Tibial nerve (tissue), 4 donors: ENCODE measurements around the gene DEGS1. TPM values are rescaled to one million over a fixed set of nuclear protein-coding genes. Genes with fewer than 3 reads are reported as not detected.

Experiments
- DNase-seq, 2 donors: peaks; one replicate each; pipeline ENCODE4 v3.0.0-alpha.2; 2019; ENCODE audit warnings: low spot score in 2 of 2
- H3K27ac ChIP-seq, 4 donors: fragments of 200-600 bp; sonication (generic) in 3 of 4; one replicate each; pipeline ENCODE4 v1.5.1; 2017 to 2019; ENCODE audit warnings: mild to moderate bottlenecking in 1 of 4
- H3K27me3 ChIP-seq, 2 donors: fragments of 200-600 bp; sonication (generic) in 1 of 2; one replicate each; pipeline versions ENCODE4 v1.5.1 to v1.6.0; 2017 to 2019
- H3K36me3 ChIP-seq, 3 donors: fragments of 200-600 bp; sonication (generic); one replicate each; pipeline ENCODE4 v1.5.1; 2018 to 2019
- H3K4me1 ChIP-seq, 4 donors: fragments of 200-600 bp; sonication (generic) in 3 of 4; one replicate each; pipeline ENCODE4 v1.5.1; 2017 to 2019
- H3K4me3 ChIP-seq, 4 donors: fragments of 200-600 bp; sonication (generic) in 3 of 4; one replicate each; pipeline ENCODE4 v1.5.1; 2017 to 2019; ENCODE audit warnings: mild to moderate bottlenecking in 1 of 4, moderate library complexity in 1 of 4
- H3K9me3 ChIP-seq, 4 donors: fragments of 200-600 bp; sonication (generic) in 3 of 4; one replicate each; pipeline ENCODE4 v1.5.1; 2017 to 2019
- CTCF ChIP-seq, 5 experiments: fragments of 200-600 bp in 3 of 5; fragments of 450-650 bp in 2 of 5; sonication (generic) in 3 of 5; IDR thresholded peaks; one replicate each; pipeline ENCODE4 v1.5.1; 2016 to 2019; ENCODE audit warnings: antibody characterized with exemption in 5 of 5, mild to moderate bottlenecking in 3 of 5, moderate library complexity in 2 of 5
- EP300 ChIP-seq, 2 donors: sonication (generic); formaldehyde crosslinking; IDR thresholded peaks; one replicate each; pipeline ENCODE4 v1.6.1; 2017; ENCODE audit warnings: antibody characterized with exemption in 2 of 2, mild to moderate bottlenecking in 1 of 2
- POLR2A ChIP-seq, 2 donors: fragments of 450-650 bp; IDR thresholded peaks; one replicate each; pipeline ENCODE4 v1.6.1; 2017; ENCODE audit warnings: antibody characterized with exemption in 2 of 2, mild to moderate bottlenecking in 2 of 2, moderate library complexity in 2 of 2
- WGBS, 2 donors: methylation state at CpG; one replicate each; pipeline ENCODE4 v1.1.5; 2018; 5-methylcytosine and 5-hydroxymethylcytosine counted together
- total RNA-seq, 4 donors: library from RNA; depleted of rRNA; stranded (reverse); fragments of >200 nt; gene quantifications; one replicate each; pipeline ENCODE4 v1.1.0, GENCODE V29; 2016

DEGS1 gene
- total RNA-seq, 4 donors from 2014 or later, result 59.1 to 108 (median 76.7) TPM

DNA sequence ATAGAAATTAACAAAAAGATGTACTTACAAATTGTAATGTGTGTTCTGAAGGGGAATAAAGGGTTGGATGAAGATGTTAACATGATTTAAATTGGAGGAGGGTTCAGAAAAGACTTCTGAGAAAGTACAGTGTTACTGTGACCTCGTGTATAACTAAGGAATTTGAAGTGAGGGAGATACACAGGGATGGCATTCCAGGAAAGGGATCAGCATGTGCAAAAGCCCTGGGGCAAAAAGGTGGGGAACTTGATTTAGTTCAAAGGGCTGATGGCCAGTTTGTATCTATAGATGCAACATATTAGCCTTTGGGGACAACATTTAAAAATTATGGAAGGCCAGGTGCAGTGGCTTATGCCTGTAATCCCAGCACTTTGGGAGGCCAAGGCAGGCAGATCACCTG lies 33.3 kb upstream of the DEGS1 start:
- no peak for DNase-seq
- TF ChIP-seq EP300 (IDR thresholded peaks at IDR 0.05) (no peak), CTCF (IDR thresholded peaks at IDR 0.05) (no peak)
- no peaks in the 10 kb centered on the region for H3K27me3 ChIP-seq
- H3K36me3 ChIP-seq, result peaks cover 0 to 39% (median 4%) of the 10 kb centered on the region in 3 donors
- no peaks in the 10 kb centered on the region for H3K9me3 ChIP-seq
- 65 to 74% methylated on average over 1 of the region's 1 CpG for WGBS, 2 donors
- H3K27ac ChIP-seq, result no peak overlapping the region
- H3K4me1 ChIP-seq, result no peaks in the 10 kb centered on the region
- no peak overlapping the region for H3K4me3 ChIP-seq

DNA sequence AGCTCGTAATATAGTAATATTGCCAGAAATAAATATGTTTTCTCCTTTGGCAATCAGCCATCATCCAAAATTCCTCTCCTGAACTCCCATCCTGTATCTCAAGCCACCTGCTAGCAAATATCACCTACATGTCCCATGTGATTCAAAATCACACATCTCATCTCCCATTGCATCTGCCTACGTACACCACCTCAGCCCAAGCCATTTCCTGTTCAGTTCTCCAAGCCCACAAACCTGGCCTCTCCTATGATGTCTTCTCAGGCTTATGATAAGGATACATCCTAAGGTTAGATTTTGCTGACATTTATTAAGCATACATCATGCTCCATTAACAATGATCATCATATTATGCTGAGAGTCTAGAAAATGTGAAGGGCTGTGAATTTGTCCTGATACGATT lies 31.9 kb upstream of the DEGS1 start:
- TF ChIP-seq POLR2A (IDR thresholded peaks at IDR 0.05) (no peak), CTCF (IDR thresholded peaks at IDR 0.05) (no peak), EP300 (IDR thresholded peaks at IDR 0.05) (no peak)
- Histone ChIP-seq H3K4me1 (no peaks in the 10 kb centered on the region), H3K36me3 (peaks cover 0 to 44% (median 4%) of the 10 kb centered on the region in 3 donors), H3K4me3 (no peak overlapping the region), H3K27me3 (no peaks in the 10 kb centered on the region), H3K9me3 (no peaks in the 10 kb centered on the region), H3K27ac (no peak overlapping the region)
- no peak for DNase-seq
- WGBS, 2 donors, result 75 to 93% methylated on average over 3 of the region's 3 CpGs

DNA sequence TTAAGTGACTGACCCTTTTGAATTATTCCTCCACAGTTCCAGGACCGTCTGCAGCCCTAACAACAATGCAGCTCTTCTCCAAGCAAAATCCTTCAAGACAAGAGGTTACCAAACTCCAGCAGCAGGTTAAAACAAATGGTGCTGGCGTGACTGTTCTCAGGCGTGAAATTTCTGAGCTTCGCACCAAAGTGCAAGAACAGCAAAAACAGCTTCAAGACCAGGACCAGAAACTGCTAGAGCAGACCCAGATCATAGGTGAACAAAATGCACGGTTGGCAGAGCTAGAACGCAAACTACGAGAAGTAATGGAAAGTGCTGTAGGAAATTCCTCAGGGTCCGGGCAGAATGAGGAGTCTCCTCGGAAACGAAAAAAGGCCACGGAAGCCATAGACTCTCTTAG lies 25.7 kb upstream of the DEGS1 start:
- 89% methylated on average over 11 of the region's 11 CpGs for WGBS, 2 donors
- no peak for TF ChIP-seq EP300 (IDR thresholded peaks at IDR 0.05)
- Histone ChIP-seq H3K4me1 (no peaks in the 10 kb centered on the region), H3K36me3 (peaks cover 0 to 79% (median 4%) of the 10 kb centered on the region in 3 donors), H3K4me3 (no peak overlapping the region), H3K27ac (no peak overlapping the region), H3K27me3 (no peaks in the 10 kb centered on the region), H3K9me3 (no peaks in the 10 kb centered on the region)
- DNase-seq, result no peak

- H3K4me1 ChIP-seq, result no peaks in the 10 kb centered on the region
- TF ChIP-seq EP300 (IDR thresholded peaks at IDR 0.05) (no peak), CTCF (IDR thresholded peaks at IDR 0.05) (no peak), POLR2A (IDR thresholded peaks at IDR 0.05) (no peak)
- H3K36me3 ChIP-seq, result peaks cover 0 to 65% (median 0%) of the 10 kb centered on the region in 3 donors
- H3K27me3 ChIP-seq, result no peaks in the 10 kb centered on the region
- WGBS, 2 donors, result 55 to 63% methylated on average over 6 of the region's 6 CpGs
- H3K27ac ChIP-seq, result no peak overlapping the region
- H3K9me3 ChIP-seq, result no peaks in the 10 kb centered on the region
- no peak for DNase-seq
- H3K4me3 ChIP-seq, result no peak overlapping the region
Measured at GRCh38 chr1:224159541-224159940, 23.5 kb upstream of the DEGS1 start.

- no peaks in the 10 kb centered on the region for H3K27me3 ChIP-seq
- no peak overlapping the region for H3K27ac ChIP-seq
- H3K4me3 ChIP-seq, result no peak overlapping the region
- 87 to 92% methylated on average over 9 of the region's 9 CpGs for WGBS, 2 donors
- peaks cover 0 to 60% (median 0%) of the 10 kb centered on the region in 3 donors for H3K36me3 ChIP-seq
- no peaks in the 10 kb centered on the region for H3K9me3 ChIP-seq
- H3K4me1 ChIP-seq, result no peaks in the 10 kb centered on the region
- DNase-seq, result no peak
- TF ChIP-seq POLR2A (IDR thresholded peaks at IDR 0.05), result no peak
- TF ChIP-seq EP300 (IDR thresholded peaks at IDR 0.05), result no peak
- TF ChIP-seq CTCF (IDR thresholded peaks at IDR 0.05), result no peak
Measured at GRCh38 chr1:224160171-224160682, 22.8 kb upstream of the DEGS1 start.

DNA sequence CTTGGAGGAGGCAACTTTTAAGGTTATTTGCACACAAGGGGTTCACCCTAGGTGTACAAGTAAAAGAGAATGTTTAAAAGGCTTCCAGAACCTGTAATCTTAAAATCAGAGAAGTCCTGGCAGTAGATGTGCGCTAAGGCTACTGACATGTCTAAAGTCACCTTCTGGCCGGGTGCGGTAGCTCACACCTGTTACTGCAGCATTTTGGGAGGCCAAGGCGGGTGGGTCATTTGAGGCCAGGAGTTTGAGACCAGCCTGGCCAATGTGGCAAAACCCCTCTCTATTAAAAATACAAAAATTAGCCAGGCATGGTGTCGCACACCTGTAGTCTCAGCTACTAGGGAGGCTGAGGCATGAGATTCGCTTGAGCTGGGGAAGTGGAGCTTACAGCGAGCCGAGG lies 20.3 kb upstream of the DEGS1 start:
- Histone ChIP-seq H3K36me3 (peaks cover 0 to 39% (median 0%) of the 10 kb centered on the region in 3 donors), H3K9me3 (no peaks in the 10 kb centered on the region), H3K4me3 (no peak overlapping the region), H3K27me3 (no peaks in the 10 kb centered on the region), H3K4me1 (no peaks in the 10 kb centered on the region), H3K27ac (no peak overlapping the region)
- no peak for TF ChIP-seq CTCF (IDR thresholded peaks at IDR 0.05)
- TF ChIP-seq EP300 (IDR thresholded peaks at IDR 0.05), result no peak
- no peak for TF ChIP-seq POLR2A (IDR thresholded peaks at IDR 0.05)
- no peak for DNase-seq
- 93 to 97% methylated on average over 8 of the region's 8 CpGs for WGBS, 2 donors
